T-cell (primary cell): Measurements from ENCODE around the gene TNFAIP6. TPM values are rescaled to one million over a fixed set of nuclear protein-coding genes. Genes with fewer than 3 reads are reported as not detected.

ENCODE experiments used
- ATAC-seq, 4 experiments: fragments of 200-7000 bp in 3 of 4; fragments of 150-1000 bp in 1 of 4; cut with Tn5 transposase; replicated peaks in 1 of 4; 1 replicate in 3 of 4; 2 replicates in 1 of 4; pipeline ENCODE4 v1.10.0; 2021; ENCODE audit warnings: moderate library complexity in 3 of 4, mild to moderate bottlenecking in 2 of 4, moderate number of reproducible peaks in 1 of 4
- CTCF ChIA-PET, 2 donors: fragments of 300-600 bp; sonication (Branson Sonifier 250); formaldehyde crosslinking; loops; one replicate each; lab custom pipeline; 2022; ENCODE audit warnings: antibody characterized with exemption in 2 of 2; lab: Charles Lee
- POLR2A ChIA-PET, 2 donors: fragments of 300-600 bp; sonication (Branson Sonifier 250); formaldehyde crosslinking; loops; one replicate each; lab custom pipeline; 2022; ENCODE audit warnings: antibody characterized with exemption in 2 of 2; lab: Charles Lee
- DNase-seq, 35 experiments: peaks; one replicate each; pipeline versions ENCODE4 v3.0.0 to v3.0.0-alpha.2; 2013 to 2023
- H3K27ac ChIP-seq: one replicate; pipeline ENCODE4 v1.5.1; 2013; ENCODE audit warnings: low read length
- H3K27me3 ChIP-seq, 2 experiments: replicated peaks in 1 of 2; 1 replicate in 1 of 2; 2 replicates in 1 of 2; pipeline versions ENCODE4 v1.6.1 to v1.7.0; 2013; ENCODE audit warnings: low read length in 1 of 2, mixed read lengths in 1 of 2; ENCODE audit not compliant: control insufficient read depth in 2 of 2, insufficient read depth in 2 of 2; ENCODE audit errors: extremely low read depth in 1 of 2
- H3K36me3 ChIP-seq, 2 donors: 1 replicate in 1 of 2; 2 replicates in 1 of 2; pipeline versions ENCODE4 v1.6.1 to v1.7.0; 2013; ENCODE audit warnings: low read length in 1 of 2; ENCODE audit not compliant: control insufficient read depth in 2 of 2, insufficient read depth in 1 of 2; ENCODE audit errors: extremely low read depth in 1 of 2
- H3K4me1 ChIP-seq, 2 experiments: 1 replicate in 1 of 2; 2 replicates in 1 of 2; pipeline versions ENCODE4 v1.6.1 to v1.7.0; 2013; ENCODE audit warnings: low read length in 2 of 2, mixed read lengths in 1 of 2; ENCODE audit not compliant: insufficient read depth in 2 of 2, control insufficient read depth in 1 of 2; ENCODE audit errors: extremely low read depth in 1 of 2
- H3K4me3 ChIP-seq, 2 donors: 1 replicate in 1 of 2; 2 replicates in 1 of 2; pipeline versions ENCODE4 v1.5.1 to v1.7.0; 2013; ENCODE audit warnings: mild to moderate bottlenecking in 2 of 2, low read length in 1 of 2, moderate library complexity in 1 of 2; ENCODE audit not compliant: control insufficient read depth in 1 of 2; ENCODE audit errors: extremely low read depth in 1 of 2
- H3K9me3 ChIP-seq: 2 replicates; pipeline ENCODE4 v1.7.0; 2013
- H3K27ac Mint-ChIP-seq, 2 donors: one replicate each; pipeline ENCODE4 v1.8.0; 2020 to 2021; ENCODE audit warnings: mild to moderate bottlenecking in 2 of 2, mixed read lengths in 2 of 2
- H3K27me3 Mint-ChIP-seq, 2 donors: one replicate each; pipeline ENCODE4 v1.8.0; 2021 to 2022; ENCODE audit warnings: mixed read lengths in 2 of 2
- H3K36me3 Mint-ChIP-seq: one replicate; pipeline ENCODE4 v1.8.0; 2021; ENCODE audit warnings: mixed read lengths
- H3K4me1 Mint-ChIP-seq, 3 donors: one replicate each; pipeline ENCODE4 v1.8.0; 2020 to 2022; ENCODE audit warnings: mixed read lengths in 3 of 3, mild to moderate bottlenecking in 1 of 3
- H3K4me3 Mint-ChIP-seq, 3 donors: one replicate each; pipeline ENCODE4 v1.8.0; 2020 to 2022; ENCODE audit warnings: mild to moderate bottlenecking in 3 of 3, mixed read lengths in 3 of 3, moderate library complexity in 3 of 3
- H3K9me3 Mint-ChIP-seq, 3 donors: one replicate each; pipeline ENCODE4 v1.8.0; 2020 to 2022; ENCODE audit warnings: mixed read lengths in 3 of 3
- WGBS: methylation state at CpG from one replicate; pipeline ENCODE4 v1.1.5; 2013; ENCODE audit warnings: missing lambda C conversion rate; ENCODE audit not compliant: insufficient coverage; 5-methylcytosine and 5-hydroxymethylcytosine counted together
- total RNA-seq, 35 experiments: library from RNA in 6 of 35; stranded (reverse) in 6 of 35; fragments of 120-200 nt in 1 of 35; gene quantifications; one replicate each; pipeline versions ENCODE4 v1.2.1 to v1.2.4 and lab custom pipeline; 2013 to 2026

Gene TNFAIP6
- total RNA-seq, 5 donors from 2014 or later (not counting 1 experiment from before 2014, with no cell fraction given), result not detected

GRCh38 chr2:151354807-151355206 lies 2.6 kb upstream of the TNFAIP6 start:
- Mint-ChIP-seq H3K27ac (no peak overlapping the region), H3K27me3 (peaks cover 0 to 1% of the 10 kb centered on the region in 2 donors), H3K4me1 (no peaks in the 10 kb centered on the region), H3K4me3 (no peak overlapping the region), H3K36me3 (no peaks in the 10 kb centered on the region), H3K9me3 (no peaks in the 10 kb centered on the region)
- DNase-seq (no peak), ATAC-seq (no peak)
- Histone ChIP-seq H3K4me1 (no peaks in the 10 kb centered on the region), H3K4me3 (no peak overlapping the region), H3K36me3 (no peaks in the 10 kb centered on the region), H3K9me3 (no peaks in the 10 kb centered on the region), H3K27me3 (no peaks in the 10 kb centered on the region), H3K27ac (no peak overlapping the region)
- CTCF ChIA-PET, result no interaction called here
- POLR2A ChIA-PET, result no interaction called here
- 95% methylated on average over 6 of the region's 8 CpGs for WGBS

- no peaks in the 10 kb centered on the region for H3K9me3 Mint-ChIP-seq
- no peaks in the 10 kb centered on the region for H3K36me3 Mint-ChIP-seq
- ChIA-PET CTCF (no interaction called here), POLR2A (no interaction called here)
- no peaks in the 10 kb centered on the region for H3K27me3 ChIP-seq
- peaks cover 0 to 4% of the 10 kb centered on the region in 2 donors for H3K27me3 Mint-ChIP-seq
- no peak overlapping the region for H3K4me3 Mint-ChIP-seq
- no peak overlapping the region for H3K27ac ChIP-seq
- no peak overlapping the region for H3K27ac Mint-ChIP-seq
- no peaks in the 10 kb centered on the region for H3K36me3 ChIP-seq
- H3K4me1 Mint-ChIP-seq, result no peaks in the 10 kb centered on the region
- DNase-seq (no peak), ATAC-seq (no peak)
- no peaks in the 10 kb centered on the region for H3K9me3 ChIP-seq
- no peak overlapping the region for H3K4me3 ChIP-seq
- WGBS, result no CpG with 5 or more reads among the region's 4 CpGs
- no peaks in the 10 kb centered on the region for H3K4me1 ChIP-seq
These were observed 976 bp downstream of the TNFAIP6 start for GRCh38 chr2:151358166-151358970.

- Histone ChIP-seq H3K4me1 (no peaks in the 10 kb centered on the region), H3K9me3 (no peaks in the 10 kb centered on the region), H3K36me3 (no peaks in the 10 kb centered on the region), H3K4me3 (no peak overlapping the region), H3K27ac (no peak overlapping the region), H3K27me3 (no peaks in the 10 kb centered on the region)
- no peaks in the 10 kb centered on the region for H3K9me3 Mint-ChIP-seq
- peaks cover 0 to 4% of the 10 kb centered on the region in 2 donors for H3K27me3 Mint-ChIP-seq
- H3K4me3 Mint-ChIP-seq, result no peak overlapping the region
- DNase-seq (no peak), ATAC-seq (no peak)
- ChIA-PET POLR2A (no interaction called here), CTCF (no interaction called here)
- 92% methylated on average over 3 of the region's 4 CpGs for WGBS
- H3K27ac Mint-ChIP-seq, result no peak overlapping the region
- no peaks in the 10 kb centered on the region for H3K36me3 Mint-ChIP-seq
- no peaks in the 10 kb centered on the region for H3K4me1 Mint-ChIP-seq
These were observed 2.5 kb downstream of the TNFAIP6 start for GRCh38 chr2:151359768-151360461.

- Histone ChIP-seq H3K36me3 (no peaks in the 10 kb centered on the region), H3K4me1 (no peaks in the 10 kb centered on the region), H3K4me3 (no peak overlapping the region), H3K27ac (no peak overlapping the region), H3K9me3 (no peaks in the 10 kb centered on the region), H3K27me3 (no peaks in the 10 kb centered on the region)
- ATAC-seq (no peak), DNase-seq (no peak)
- no peak overlapping the region for H3K27ac Mint-ChIP-seq
- H3K9me3 Mint-ChIP-seq, result no peaks in the 10 kb centered on the region
- peaks cover 0 to 4% of the 10 kb centered on the region in 2 donors for H3K27me3 Mint-ChIP-seq
- no peaks in the 10 kb centered on the region for H3K4me1 Mint-ChIP-seq
- H3K36me3 Mint-ChIP-seq, result no peaks in the 10 kb centered on the region
- ChIA-PET POLR2A (no interaction called here), CTCF (no interaction called here)
- no peak overlapping the region for H3K4me3 Mint-ChIP-seq
- 100% methylated on average over 1 of the region's 3 CpGs for WGBS
These were observed 4.4 kb downstream of the TNFAIP6 start for GRCh38 chr2:151361674-151362370.

- H3K27me3 Mint-ChIP-seq, result peaks cover 0 to 4% of the 10 kb centered on the region in 2 donors
- no peak overlapping the region for H3K4me3 ChIP-seq
- DNase-seq (peak in 2 of 35 experiments; percentile 4 to 5), ATAC-seq (no peak)
- H3K27me3 ChIP-seq, result no peaks in the 10 kb centered on the region
- no peaks in the 10 kb centered on the region for H3K9me3 Mint-ChIP-seq
- 55% methylated on average over 7 of the region's 8 CpGs for WGBS
- no peak overlapping the region for H3K4me3 Mint-ChIP-seq
- no peak overlapping the region for H3K27ac ChIP-seq
- no peak overlapping the region for H3K27ac Mint-ChIP-seq
- ChIA-PET CTCF (no interaction called here), POLR2A (interaction anchor here in 1 of 2 donors (0.7 kb wide), 1 partner anchor 286 kb away, joined by 3 read pairs; no protein-coding TSS in a partner anchor)
- H3K4me1 ChIP-seq, result no peaks in the 10 kb centered on the region
- H3K36me3 Mint-ChIP-seq, result no peaks in the 10 kb centered on the region
- no peaks in the 10 kb centered on the region for H3K9me3 ChIP-seq
- no peaks in the 10 kb centered on the region for H3K36me3 ChIP-seq
- H3K4me1 Mint-ChIP-seq, result no peaks in the 10 kb centered on the region
These were observed 6.3 kb downstream of the TNFAIP6 start for GRCh38 chr2:151363709-151364108.

- no CpG with 5 or more reads among the region's 2 CpGs for WGBS
- CTCF ChIA-PET, result no interaction called here
- no peaks in the 10 kb centered on the region for H3K4me1 ChIP-seq
- Mint-ChIP-seq H3K4me3 (no peak overlapping the region), H3K36me3 (no peaks in the 10 kb centered on the region), H3K9me3 (no peaks in the 10 kb centered on the region), H3K27me3 (peaks cover 0 to 3% of the 10 kb centered on the region in 2 donors), H3K4me1 (no peaks in the 10 kb centered on the region), H3K27ac (no peak overlapping the region)
- H3K27ac ChIP-seq, result no peak overlapping the region
- ATAC-seq (no peak), DNase-seq (no peak)
- no peak overlapping the region for H3K4me3 ChIP-seq
- H3K27me3 ChIP-seq, result peaks cover 0 to 5% of the 10 kb centered on the region in 2 experiments
- POLR2A ChIA-PET, result interaction anchor here in 1 of 2 donors (0.6 kb wide), 1 partner anchor 59 kb away, joined by 6 read pairs; no protein-coding TSS in a partner anchor
- H3K36me3 ChIP-seq, result no peaks in the 10 kb centered on the region
- no peaks in the 10 kb centered on the region for H3K9me3 ChIP-seq
These were observed 10.2 kb downstream of the TNFAIP6 start for GRCh38 chr2:151367571-151367970.
